C4-2B (cell line): ENCODE measurements around the gene GADD45A.

Experiments used
- CTCF ChIP-seq: fragments of 450-650 bp; conservative IDR thresholded peaks from 2 replicates; pipeline ENCODE4 v1.5.1; 2017; ENCODE audit warnings: mild to moderate bottlenecking
- ZFX ChIP-seq: fragments of 450-650 bp; IDR thresholded peaks from 2 replicates; pipeline ENCODE4 v1.6.1; 2017

GRCh38 chr1:67737875-67738274 is 52.9 kb downstream of the GADD45A start:
- TF ChIP-seq CTCF (no peak), ZFX (no peak)
